HepG2 (cell line): Measurements from ENCODE around the gene RCOR1. TPM values are rescaled to one million over a fixed set of nuclear protein-coding genes. Genes with fewer than 3 reads are reported as not detected.
A peak's percentile ranks its signal among the peaks of the same experiment; 100 is the strongest.

ENCODE experiments used
- ATAC-seq: fragments of 200-7000 bp; cut with Tn5 transposase; 3 replicates; pipeline ENCODE4 v1.9.1; 2020; ENCODE audit warnings: mild to moderate bottlenecking, moderate library complexity
- BruUV-seq: library from RNA; stranded (reverse); fragments of 400-500 nt; replicated peaks from 2 replicates; lab custom pipeline; 2021; lab: Mats Ljungman, UMichigan
- CTCF ChIA-PET: fragments of 300-600 bp; formaldehyde crosslinking; extraction: SDS; loops from one replicate; lab custom pipeline; 2021; ENCODE audit warnings: low total read pairs, inconsistent platforms, low intra/inter-chr PET ratio; lab: Yijun Ruan, JAX
- POLR2A ChIA-PET: fragments of 350-600 bp; sonication (Branson Sonifier 250); formaldehyde crosslinking; loops from one replicate; lab custom pipeline; 2020; ENCODE audit warnings: antibody characterized with exemption, inconsistent platforms; lab: Yijun Ruan, JAX
- DNase-seq: peaks from one replicate; pipeline ENCODE4 v3.0.0-alpha.2; 2015; ENCODE audit warnings: low spot score
- FAIRE-seq: peaks from 3 replicates; lab custom pipeline; 2011; peaks lifted over from hg19 to GRCh38; lab: Jason Lieb, UNC
- H2AFZ ChIP-seq: one replicate; pipeline ENCODE4 v1.6.1; 2011; ENCODE audit warnings: low read length, inconsistent platforms
- H3K27ac ChIP-seq: fragments of 300-600 bp; 3 replicates; pipeline ENCODE4 v1.8.0; 2011; ENCODE audit warnings: mixed run types, mild to moderate bottlenecking, mixed read lengths, low read length, inconsistent platforms; ENCODE audit not compliant: insufficient read depth; ENCODE audit errors: extremely low read length
- H3K27me3 ChIP-seq, 2 experiments: fragments of 200-600 bp in 1 of 2; 2 replicates in 1 of 2; 3 replicates in 1 of 2; pipeline versions ENCODE4 v1.6.0 to v1.8.0; 2011; ENCODE audit warnings: low read length in 2 of 2, mild to moderate bottlenecking in 2 of 2, moderate library complexity in 2 of 2, inconsistent platforms in 1 of 2; ENCODE audit not compliant: insufficient read depth in 2 of 2, control insufficient read depth in 1 of 2
- H3K36me3 ChIP-seq, 2 experiments: fragments of 200-600 bp in 1 of 2; replicated peaks in 1 of 2; 2 replicates in 1 of 2; 3 replicates in 1 of 2; pipeline versions ENCODE4 v1.5.1 to v1.8.0; 2011; ENCODE audit warnings: low read length in 2 of 2, inconsistent platforms in 1 of 2; ENCODE audit not compliant: insufficient read depth in 2 of 2, control insufficient read depth in 1 of 2
- H3K4me1 ChIP-seq: 2 replicates; pipeline ENCODE4 v1.5.1; 2012; ENCODE audit warnings: low read length, inconsistent platforms; ENCODE audit not compliant: insufficient read depth
- H3K4me2 ChIP-seq: 2 replicates; pipeline ENCODE4 v1.6.0; 2011; ENCODE audit warnings: low read depth, low read length, inconsistent platforms
- H3K4me3 ChIP-seq, 3 experiments: fragments of 200-600 bp in 1 of 3; sonication (generic), shearing (Covaris generic) in 1 of 3; replicated peaks in 1 of 3; 2 replicates each; pipeline ENCODE4 v1.5.1; 2011 to 2016; ENCODE audit warnings: low read length in 3 of 3, inconsistent platforms in 2 of 3, low read depth in 2 of 3, mild to moderate bottlenecking in 2 of 3, control low read depth in 1 of 3, mixed read lengths in 1 of 3; ENCODE audit not compliant: insufficient read depth in 1 of 3
- H3K79me2 ChIP-seq: one replicate; pipeline ENCODE4 v1.6.1; 2011; ENCODE audit warnings: low read length, inconsistent platforms; ENCODE audit not compliant: insufficient read depth
- H3K9ac ChIP-seq: 2 replicates; pipeline ENCODE4 v1.6.0; 2011; ENCODE audit warnings: mild to moderate bottlenecking, low read depth, low read length, inconsistent platforms; ENCODE audit not compliant: insufficient read depth
- H3K9me3 ChIP-seq: 2 replicates; pipeline ENCODE4 v1.5.1; 2012; ENCODE audit warnings: mild to moderate bottlenecking, low read length
- H4K20me1 ChIP-seq: 2 replicates; pipeline ENCODE4 v1.6.0; 2011; ENCODE audit warnings: inconsistent platforms, mild to moderate bottlenecking, low read length, moderate library complexity; ENCODE audit not compliant: insufficient read depth
- BORCS8-MEF2B ChIP-seq: sonication (generic); formaldehyde crosslinking; IDR thresholded peaks from 2 replicates; pipeline ENCODE4 v1.8.0; 2022; ENCODE audit warnings: mild to moderate bottlenecking, missing genetic modification reagents
- CAMTA2 ChIP-seq: sonication (generic); formaldehyde crosslinking; IDR thresholded peaks from 2 replicates; pipeline ENCODE4 v1.4.0; 2020; ENCODE audit warnings: mild to moderate bottlenecking, missing genetic modification reagents, borderline replicate concordance
- GPBP1L1 ChIP-seq: sonication (generic); formaldehyde crosslinking; IDR thresholded peaks from 2 replicates; pipeline ENCODE4 v1.5.0; 2020; ENCODE audit warnings: mild to moderate bottlenecking, missing genetic modification reagents
- GZF1 ChIP-seq: sonication (generic); formaldehyde crosslinking; IDR thresholded peaks from 2 replicates; pipeline ENCODE4 v1.5.1; 2020; ENCODE audit warnings: mild to moderate bottlenecking, missing genetic modification reagents
- HDAC1 ChIP-seq: sonication (generic); formaldehyde crosslinking; IDR thresholded peaks from 2 replicates; pipeline ENCODE4 v1.5.1; 2020; ENCODE audit warnings: mild to moderate bottlenecking, missing genetic modification reagents
- RAD51 ChIP-seq: fragments of 450-650 bp; IDR thresholded peaks from 2 replicates; pipeline ENCODE4 v1.6.1; 2016; ENCODE audit warnings: borderline replicate concordance
- TGIF2 ChIP-seq: IDR thresholded peaks from 2 replicates; pipeline ENCODE4 v1.6.1; 2016; ENCODE audit warnings: control low read depth, missing compliant biosample characterization
- ZBTB7B ChIP-seq: sonication (generic); formaldehyde crosslinking; IDR thresholded peaks from 2 replicates; pipeline ENCODE4 v1.4.0; 2020; ENCODE audit warnings: missing genetic modification reagents
- ZFP90 ChIP-seq: sonication (generic); formaldehyde crosslinking; IDR thresholded peaks from 2 replicates; pipeline ENCODE4 v1.8.0; 2022; ENCODE audit warnings: missing genetic modification reagents, mild to moderate bottlenecking, inconsistent platforms, borderline replicate concordance
- ZNF275 ChIP-seq: sonication (generic); formaldehyde crosslinking; IDR thresholded peaks from 2 replicates; pipeline ENCODE4 v1.8.0; 2022; ENCODE audit warnings: missing genetic modification reagents, mild to moderate bottlenecking, inconsistent platforms, borderline replicate concordance
- ZNF431 ChIP-seq: sonication (generic); formaldehyde crosslinking; IDR thresholded peaks from 2 replicates; pipeline ENCODE4 v1.9.0; 2022; ENCODE audit warnings: missing genetic modification reagents, low read depth, mild to moderate bottlenecking, borderline replicate concordance
- ZNF432 ChIP-seq: sonication (generic); formaldehyde crosslinking; IDR thresholded peaks from 2 replicates; pipeline ENCODE4 v1.5.0; 2020; ENCODE audit warnings: missing genetic modification reagents, mild to moderate bottlenecking, borderline replicate concordance
- ZNF484 ChIP-seq: sonication (generic); formaldehyde crosslinking; IDR thresholded peaks from 2 replicates; pipeline ENCODE4 v1.5.1; 2020; ENCODE audit warnings: mild to moderate bottlenecking, low read depth, missing genetic modification reagents, borderline replicate concordance
- ZNF513 ChIP-seq: sonication (generic); formaldehyde crosslinking; conservative IDR thresholded peaks from 2 replicates; pipeline ENCODE4 v1.5.0; 2020; ENCODE audit warnings: missing genetic modification reagents
- ZSCAN21 ChIP-seq: sonication (generic); formaldehyde crosslinking; IDR thresholded peaks from 2 replicates; pipeline ENCODE4 v1.8.0; 2022; ENCODE audit warnings: mild to moderate bottlenecking, missing genetic modification reagents, moderate library complexity, borderline replicate concordance
- WGBS: methylation state at CpG from one replicate; pipeline ENCODE4 v1.1.6; 2017; ENCODE audit warnings: low lambda C conversion rate; 5-methylcytosine and 5-hydroxymethylcytosine counted together
- in situ Hi-C: cut with HindIII; loops from 2 replicates; pipeline ENCODE4 v1.10.0; 2017; ENCODE audit warnings: low pct_unique_long_range_greater_than_20kb; ENCODE audit not compliant: extremely low pct_ligation_motif_present
- intact Hi-C: fragments of 100-400 bp; cut with micrococcal nuclease; formaldehyde crosslinking; loops from one replicate; pipeline ENCODE4 v1.10.0; 2022; ENCODE audit not compliant: unreplicated experiment
- polyA plus RNA-seq, 8 experiments: library from polyadenylated mRNA; depleted of rRNA in 3 of 8; stranded (reverse) in 7 of 8; unstranded in 1 of 8; fragments of >200 nt; fragmentation: Illumina TruSeq in 4 of 8; extraction: Trizol in 4 of 8; gene quantifications; 2 replicates each; pipeline versions ENCODE4 v1.2.1 to v1.2.3, GENCODE V29; 2011 to 2016; ENCODE audit warnings: low read depth in 4 of 8, missing spikeins in 1 of 8, mixed read lengths in 1 of 8; ENCODE audit not compliant: insufficient read depth in 1 of 8
- total RNA-seq, 5 experiments: library from RNA; depleted of rRNA; stranded (reverse); fragments of >200 nt; fragmentation: Illumina TruSeq; extraction: Trizol; gene quantifications; 2 replicates each; pipeline ENCODE4 v1.2.3, GENCODE V29; 2016; ENCODE audit warnings: low read depth in 1 of 5

Gene RCOR1
- total and polyA plus RNA-seq, 2 of the 13 experiments (the other 11 are each of a cell fraction or from before 2014, with no cell fraction given): 10.2 to 11.1 TPM

GRCh38 chr14:102591372-102591943 is 991 bp upstream of the RCOR1 start:
- Histone ChIP-seq H3K27ac (peak overlapping the region; percentile 99), H2AFZ (no peak overlapping the region), H3K36me3 (no peaks in the 10 kb centered on the region), H4K20me1 (peaks cover 16% of the 10 kb centered on the region; the same call in 1 of the 2 replicates), H3K9ac (peak overlapping the region; percentile 87), H3K4me3 (peak overlapping the region; percentile 86 to 93 (median 87)), H3K4me1 (peaks cover 55% of the 10 kb centered on the region), H3K9me3 (no peaks in the 10 kb centered on the region), H3K79me2 (peaks cover 33% of the 10 kb centered on the region), H3K27me3 (no peaks in the 10 kb centered on the region; a peak in 1 of 5 replicates), H3K4me2 (peak overlapping the region; percentile 78)
- in situ Hi-C loops (loop anchor here (5.0 kb wide), 1 partner anchor 49 kb away; no protein-coding TSS in a partner anchor), intact Hi-C loops (loop anchor here (5.0 kb wide), 3 partner anchors 91 to 269 kb away; partner anchors contain the start of genes CINP and TECPR2)
- CTCF ChIA-PET: no interaction called here
- no TSS peak for BruUV-seq
- FAIRE-seq: no peak
- ATAC-seq: peak; percentile 49
- DNase-seq: no peak
- WGBS: under 1% methylated on average over 19 of the region's 37 CpGs
- POLR2A ChIA-PET: interaction anchor here (0.6 to 5.3 kb wide), 10 partner anchors 16 to 92 kb away, joined by 3 to 58 read pairs (median 4); partner anchors contain the start of gene ANKRD9
- peak; percentile 13; the same call in 1 of the 2 replicates for TF ChIP-seq ZFP90 (CRISPR knock-in tag)
- no peak for TF ChIP-seq ZNF432 (CRISPR knock-in tag)
- no peak for TF ChIP-seq GPBP1L1 (CRISPR knock-in tag)
- TF ChIP-seq TGIF2 (CRISPR knock-in tag): no peak
- TF ChIP-seq RAD51: no peak
- no peak for TF ChIP-seq ZNF431 (CRISPR knock-in tag)
- no peak for TF ChIP-seq ZSCAN21 (CRISPR knock-in tag)
- TF ChIP-seq CAMTA2 (CRISPR knock-in tag): no peak
- peak; percentile 4; the same call in 1 of the 2 replicates for TF ChIP-seq HDAC1
- 0 out of 2 replicates have a peak, but pooled peaks have one; percentile 30 for TF ChIP-seq ZNF513
- TF ChIP-seq ZNF484 (CRISPR knock-in tag): no peak
- TF ChIP-seq ZBTB7B (CRISPR knock-in tag): no peak
- TF ChIP-seq ZNF275 (CRISPR knock-in tag): 0 out of 2 replicates have a peak, but pooled peaks have one; percentile 13
- no peak for TF ChIP-seq BORCS8-MEF2B (CRISPR knock-in tag)
- TF ChIP-seq GZF1 (CRISPR knock-in tag): no peak
